Uterus (tissue), 2 donors: ENCODE results near the gene KIAA1217.

Experiments
- POLR2A ChIP-seq, 2 donors: fragments of 450-650 bp; IDR thresholded peaks; one replicate each; pipeline ENCODE4 v1.6.1; 2016; ENCODE audit warnings: antibody characterized with exemption in 2 of 2, mild to moderate bottlenecking in 1 of 2, moderate library complexity in 1 of 2
- TF ChIP-seq, protein P1 (sequence below), 4 experiments: fragments of 200-600 bp in 2 of 4; fragments of 450-650 bp in 2 of 4; sonication (generic) in 2 of 4; IDR thresholded peaks; one replicate each; pipeline ENCODE4 v1.5.1; 2016 to 2019; ENCODE audit warnings: antibody characterized with exemption in 4 of 4, mild to moderate bottlenecking in 2 of 4, moderate library complexity in 1 of 4

- TF ChIP-seq, protein P1, sequence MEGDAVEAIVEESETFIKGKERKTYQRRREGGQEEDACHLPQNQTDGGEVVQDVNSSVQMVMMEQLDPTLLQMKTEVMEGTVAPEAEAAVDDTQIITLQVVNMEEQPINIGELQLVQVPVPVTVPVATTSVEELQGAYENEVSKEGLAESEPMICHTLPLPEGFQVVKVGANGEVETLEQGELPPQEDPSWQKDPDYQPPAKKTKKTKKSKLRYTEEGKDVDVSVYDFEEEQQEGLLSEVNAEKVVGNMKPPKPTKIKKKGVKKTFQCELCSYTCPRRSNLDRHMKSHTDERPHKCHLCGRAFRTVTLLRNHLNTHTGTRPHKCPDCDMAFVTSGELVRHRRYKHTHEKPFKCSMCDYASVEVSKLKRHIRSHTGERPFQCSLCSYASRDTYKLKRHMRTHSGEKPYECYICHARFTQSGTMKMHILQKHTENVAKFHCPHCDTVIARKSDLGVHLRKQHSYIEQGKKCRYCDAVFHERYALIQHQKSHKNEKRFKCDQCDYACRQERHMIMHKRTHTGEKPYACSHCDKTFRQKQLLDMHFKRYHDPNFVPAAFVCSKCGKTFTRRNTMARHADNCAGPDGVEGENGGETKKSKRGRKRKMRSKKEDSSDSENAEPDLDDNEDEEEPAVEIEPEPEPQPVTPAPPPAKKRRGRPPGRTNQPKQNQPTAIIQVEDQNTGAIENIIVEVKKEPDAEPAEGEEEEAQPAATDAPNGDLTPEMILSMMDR (IDR thresholded peaks at IDR 0.05), result no peak
- no peak for TF ChIP-seq POLR2A (IDR thresholded peaks at IDR 0.05)
These were observed 99.0 kb downstream of the KIAA1217 start for GRCh38 chr10:24307696-24308485.
